HG03378 (cell line): ENCODE data around the gene CAPN5.
"Not testable (repeated sequence)": the region's sequence is repeated elsewhere in the genome, so short reads cannot be mapped to it uniquely, and the experiment has no call there.

ENCODE experiments used
- ATAC-seq: cut with Tn5 transposase; IDR thresholded peaks from one replicate; pipeline ENCODE4 v1.9.1; 2021; ENCODE audit warnings: mild to moderate bottlenecking, moderate library complexity; ENCODE audit not compliant: unreplicated experiment

The CAPN5 gene

DNA sequence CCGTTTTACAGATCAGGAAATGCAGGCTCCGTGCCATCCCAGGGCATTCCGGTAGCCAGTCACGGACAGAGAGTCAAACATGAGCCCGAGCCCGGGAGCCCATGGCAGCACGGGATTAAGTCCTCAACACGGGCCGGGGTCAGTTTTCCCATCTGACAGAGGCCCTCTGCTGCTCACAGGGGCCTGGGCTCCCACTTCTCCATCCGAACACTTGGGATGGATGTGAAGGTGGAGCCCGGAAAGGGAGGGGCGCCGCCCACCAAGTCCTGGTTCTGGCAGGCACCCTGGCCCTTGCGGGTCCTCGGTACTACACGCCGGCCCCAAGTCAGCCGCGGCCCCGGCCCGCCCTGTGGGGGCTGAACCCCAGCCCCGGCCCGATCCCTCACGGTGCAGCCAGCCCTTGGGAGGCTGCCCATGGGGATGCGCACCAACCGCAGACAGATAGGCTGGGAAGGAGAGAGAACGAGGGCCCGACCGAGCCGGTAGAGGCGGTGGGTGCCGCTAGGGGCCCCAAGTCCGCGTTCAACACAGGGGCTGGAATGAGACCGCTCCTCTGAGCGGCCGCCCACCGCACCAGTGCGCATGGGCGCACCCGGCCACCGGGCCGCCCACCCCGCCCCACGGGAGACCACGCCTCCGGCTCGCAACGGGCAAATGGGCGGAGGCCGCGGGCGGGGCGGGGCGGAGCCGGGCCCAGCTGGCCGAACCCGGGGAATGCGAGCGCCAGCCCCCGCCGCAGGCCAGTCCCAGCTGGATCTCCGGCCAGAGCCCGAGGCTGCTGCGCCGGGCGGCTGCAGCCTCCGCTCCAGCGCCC is at the start of gene CAPN5:
TSS of gene CAPN5 (plus strand) at position 743 of the 814 bp plus-strand sequence. CDS start 17,916 bp downstream, outside the sequence.
- peak; percentile 53 for ATAC-seq

DNA sequence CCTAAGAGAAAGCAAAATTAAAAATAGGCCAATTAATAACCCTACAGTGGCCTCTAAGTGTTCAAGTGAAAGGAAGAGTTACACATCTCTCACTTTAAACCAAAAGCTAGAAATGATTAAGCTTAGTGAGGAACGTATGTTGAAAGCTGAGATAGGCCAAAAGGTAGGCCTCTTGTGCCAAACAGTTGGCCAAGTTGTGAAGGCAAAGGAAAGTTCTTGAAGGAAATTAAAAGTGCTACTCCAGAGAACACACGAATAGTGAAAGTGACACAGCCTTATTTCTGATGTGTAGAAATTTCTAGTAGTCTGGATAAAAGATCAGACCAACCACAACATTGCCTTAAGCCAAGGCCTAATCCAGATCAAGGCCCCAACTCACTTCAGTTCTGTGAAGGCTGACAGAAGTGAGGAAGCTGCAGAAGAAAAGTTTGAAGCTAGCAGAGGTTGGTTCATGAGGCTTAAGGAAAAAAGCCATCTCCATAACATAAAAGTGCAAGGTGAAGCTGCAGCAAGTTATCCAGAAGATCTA is 48.3 kb upstream of the CAPN5 start:
- ATAC-seq = not testable (repeated sequence)

DNA sequence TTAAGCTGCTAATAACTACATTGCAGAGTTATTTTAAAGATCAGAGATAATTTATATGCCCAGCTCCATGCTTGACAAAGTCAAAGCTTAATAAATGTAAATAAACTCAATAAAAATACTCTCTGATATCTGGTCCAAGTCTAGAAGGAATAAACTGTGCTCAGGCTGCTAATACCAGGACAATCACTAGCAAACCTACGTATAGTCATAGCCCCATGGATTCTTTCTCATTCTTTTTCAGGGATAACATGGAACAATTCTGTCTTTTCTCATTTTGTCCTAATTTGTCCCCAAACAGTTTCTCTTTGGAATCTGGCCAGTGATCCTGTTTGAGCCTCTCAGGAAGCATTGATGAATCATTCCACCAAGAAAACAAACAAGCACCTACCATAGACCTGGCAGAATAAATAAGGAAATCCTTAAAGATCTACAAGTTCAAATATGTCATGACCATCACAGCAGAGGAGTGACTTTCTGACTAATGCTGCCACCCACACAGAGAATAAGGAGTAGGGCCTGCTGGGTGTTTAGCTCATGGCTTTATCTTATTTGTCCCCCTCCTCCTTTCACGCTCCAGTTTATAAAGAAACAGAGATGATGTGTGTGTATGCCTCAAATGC is 46.7 kb upstream of the CAPN5 start:
- no peak for ATAC-seq

DNA sequence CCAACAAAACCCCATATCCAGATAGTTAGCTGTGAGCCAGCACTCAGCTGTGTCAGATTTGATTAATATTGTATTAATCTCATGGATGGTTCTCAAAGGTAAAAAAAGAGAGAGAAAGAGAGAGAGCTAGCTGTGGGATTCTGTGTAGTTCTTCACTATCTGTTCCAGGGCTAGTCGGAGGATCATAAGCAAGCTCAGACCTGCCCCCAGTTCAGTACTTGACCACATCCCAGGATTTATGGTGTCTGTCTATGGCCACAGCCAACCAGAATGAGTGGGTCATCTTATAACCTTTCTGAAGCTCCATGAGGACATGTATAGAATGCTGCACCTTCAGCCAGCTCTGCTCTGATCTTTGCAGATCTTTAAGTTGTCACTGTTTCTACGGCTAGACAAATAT is 46.0 kb upstream of the CAPN5 start:
- no peak for ATAC-seq

DNA sequence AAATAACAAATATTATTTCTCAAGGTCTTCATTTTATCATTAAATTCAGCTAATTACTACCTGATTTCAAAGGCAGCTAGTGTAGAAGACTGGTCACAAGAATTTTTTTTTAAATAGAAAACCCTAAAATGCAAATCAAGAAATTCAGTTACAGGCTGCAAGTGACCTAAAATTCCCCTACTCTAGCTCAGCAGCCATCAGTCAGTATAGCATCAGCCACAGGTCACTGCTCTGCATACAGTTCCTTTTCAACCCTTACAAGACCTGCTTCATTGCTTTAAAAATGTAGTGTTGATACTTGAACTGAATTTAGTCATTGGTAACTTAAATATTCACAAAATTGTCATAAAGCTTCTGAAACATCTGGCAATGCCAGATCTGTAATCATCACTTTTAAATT is 42.0 kb upstream of the CAPN5 start:
- ATAC-seq = no peak

DNA sequence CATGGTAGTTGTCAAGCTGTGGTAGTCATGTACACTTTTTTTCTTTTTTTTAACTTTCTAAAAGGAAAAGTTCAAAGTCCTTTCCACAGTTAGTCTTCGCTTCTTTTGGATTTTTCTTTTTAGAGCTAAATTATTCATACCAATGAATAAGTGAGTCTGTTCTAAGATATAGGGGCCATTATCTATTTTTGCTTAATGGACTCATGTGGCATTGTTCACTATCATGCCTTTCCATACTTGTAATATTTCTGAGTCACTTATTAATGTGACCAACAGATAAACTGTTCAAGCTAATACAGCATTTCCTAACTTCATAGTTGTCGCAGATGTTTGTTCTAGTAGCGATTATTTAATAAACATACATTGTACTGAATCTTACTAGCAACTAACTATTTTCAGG is 40.5 kb upstream of the CAPN5 start:
- no peak for ATAC-seq

DNA sequence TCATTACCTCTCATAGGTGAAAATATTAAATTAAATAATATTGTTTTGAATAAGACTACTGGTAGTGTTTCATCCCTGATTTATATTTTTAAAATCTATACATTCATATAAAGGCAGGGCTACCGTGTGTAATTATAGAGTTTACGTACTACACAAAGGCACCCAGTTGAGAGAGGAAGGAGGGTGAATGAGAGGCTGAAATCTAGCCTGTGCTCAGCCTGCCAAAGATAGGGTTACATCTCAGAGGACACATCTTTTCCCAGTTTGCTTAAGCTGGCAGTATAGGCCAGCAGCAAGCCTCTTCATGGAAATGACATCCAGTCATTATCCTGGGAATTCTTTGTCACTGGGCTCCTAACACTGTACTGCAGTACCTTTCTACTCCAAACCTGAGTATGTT is 40.0 kb upstream of the CAPN5 start:
- ATAC-seq = no peak

DNA sequence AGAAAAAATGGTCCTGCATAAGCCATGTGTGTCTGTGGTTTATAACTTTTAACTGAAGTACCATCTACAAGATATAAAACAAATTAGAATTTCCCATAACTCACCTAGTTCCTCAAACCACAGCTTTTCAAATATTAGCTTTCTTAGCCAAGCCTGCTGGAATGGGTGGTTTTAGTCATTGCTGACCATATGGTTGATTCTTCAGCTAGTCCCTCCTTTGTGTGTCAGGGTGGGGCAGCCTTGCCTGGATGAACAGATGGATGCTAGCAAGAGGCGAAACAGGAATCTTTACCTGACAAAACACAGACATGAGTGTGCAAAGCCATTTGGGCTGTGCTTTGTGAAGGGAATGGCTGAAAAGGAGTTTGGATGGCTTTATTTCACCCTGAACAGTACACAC is 39.5 kb upstream of the CAPN5 start:
- no peak for ATAC-seq

DNA sequence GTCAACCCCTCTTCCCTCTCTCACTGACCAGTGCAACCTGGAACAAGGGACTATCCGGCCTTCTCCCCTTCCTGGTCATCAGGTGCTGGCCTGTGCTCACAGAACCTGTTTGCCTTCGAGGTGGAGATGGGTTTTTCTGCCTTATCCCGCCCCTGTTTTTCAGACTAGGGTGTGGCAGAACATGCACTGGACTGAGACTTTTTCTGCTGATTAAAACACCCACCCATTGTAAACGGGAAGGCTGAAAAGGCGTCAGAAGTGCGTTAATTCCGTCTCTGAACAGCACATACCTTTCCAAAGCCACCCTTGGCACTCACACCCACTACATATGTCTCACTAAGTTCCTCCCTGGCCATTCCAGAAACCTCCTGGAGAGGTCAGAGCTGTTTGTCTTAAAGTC is 36.9 kb upstream of the CAPN5 start:
- ATAC-seq = no peak

DNA sequence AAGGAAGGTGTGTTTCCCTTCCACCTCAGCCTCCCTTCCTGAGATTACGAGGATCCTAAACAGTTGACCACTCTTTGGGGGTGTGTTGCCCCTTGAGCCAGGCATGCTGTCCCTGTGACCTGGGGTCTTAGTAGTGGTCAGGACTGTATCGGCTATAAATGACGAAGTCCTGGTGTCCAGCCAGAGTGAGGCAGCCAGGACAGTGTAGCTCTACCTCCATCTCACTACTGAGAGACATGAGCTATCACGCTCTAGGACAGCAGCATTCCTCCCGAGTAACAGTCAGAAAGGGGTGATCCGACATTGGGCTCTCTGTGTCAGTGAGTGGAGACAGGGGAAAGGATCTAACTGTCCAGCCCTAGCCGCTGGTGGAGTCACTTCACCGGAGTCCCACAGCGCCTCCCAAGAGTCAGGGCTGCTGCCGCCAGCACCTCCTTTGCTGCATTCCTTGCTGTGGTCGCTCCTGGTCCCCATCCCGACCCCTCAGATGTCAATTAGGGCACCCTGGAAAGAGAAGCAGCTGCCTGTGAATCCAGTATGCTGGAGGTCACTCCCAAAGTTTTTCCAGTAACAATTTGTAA is 35.8 kb upstream of the CAPN5 start:
- no peak for ATAC-seq

DNA sequence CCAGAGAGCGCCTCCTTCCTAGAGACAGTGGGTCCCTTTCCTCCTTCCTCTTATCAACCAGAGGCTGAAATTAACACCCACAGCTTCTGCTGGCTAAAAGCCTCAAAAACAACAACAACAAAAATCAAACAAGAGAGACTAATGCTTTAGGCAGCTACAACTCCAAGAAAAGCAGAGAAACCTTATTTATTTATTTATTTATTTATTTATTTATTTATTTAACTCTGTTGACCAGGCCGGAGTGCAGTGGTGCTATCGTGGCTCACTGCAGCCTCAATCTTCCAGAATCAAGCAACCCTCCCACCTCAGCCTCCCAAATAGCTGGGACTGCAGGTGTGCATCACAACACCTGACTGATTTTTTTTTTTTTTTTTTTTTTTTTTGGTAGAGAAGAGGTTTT is 35.2 kb upstream of the CAPN5 start:
- no peak for ATAC-seq

DNA sequence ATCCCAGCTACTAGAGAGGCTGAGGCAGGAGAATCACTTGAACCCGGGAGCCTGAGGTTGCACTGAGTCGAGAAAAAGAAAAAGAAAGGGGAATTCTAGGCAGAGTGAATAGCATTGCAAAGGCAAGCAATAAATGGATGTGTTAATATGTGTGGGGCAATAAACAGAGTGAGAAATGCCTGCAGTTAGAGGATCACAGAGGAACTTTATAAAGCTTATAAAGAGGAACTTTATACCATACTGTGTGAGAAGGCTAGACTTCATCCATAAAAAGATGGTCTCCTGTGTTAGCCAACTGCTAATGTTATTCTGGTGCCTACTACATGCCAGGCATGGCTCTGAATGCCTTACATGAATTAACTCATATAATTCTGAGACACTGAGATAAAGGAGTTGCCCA is 31.7 kb upstream of the CAPN5 start:
- no peak for ATAC-seq

DNA sequence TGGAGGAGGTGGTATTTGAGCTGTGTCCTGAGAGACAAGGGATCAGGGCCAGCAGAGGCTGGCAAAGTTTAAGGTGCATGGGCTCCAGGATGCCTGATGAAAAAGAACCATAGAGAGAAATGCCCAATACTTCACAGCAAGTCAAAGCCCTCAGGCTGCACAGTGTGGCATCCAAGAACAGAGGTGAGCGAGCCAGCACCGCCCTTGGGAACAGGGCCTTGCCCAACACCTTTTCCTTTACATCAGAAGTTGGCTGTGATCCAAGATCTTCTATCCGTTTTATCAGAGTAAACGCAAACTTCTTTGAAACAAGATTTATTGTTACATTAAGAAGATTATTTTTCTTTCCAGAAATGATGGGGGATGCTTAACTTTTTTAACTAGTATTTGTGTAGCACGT is 31.2 kb upstream of the CAPN5 start:
- no peak for ATAC-seq

DNA sequence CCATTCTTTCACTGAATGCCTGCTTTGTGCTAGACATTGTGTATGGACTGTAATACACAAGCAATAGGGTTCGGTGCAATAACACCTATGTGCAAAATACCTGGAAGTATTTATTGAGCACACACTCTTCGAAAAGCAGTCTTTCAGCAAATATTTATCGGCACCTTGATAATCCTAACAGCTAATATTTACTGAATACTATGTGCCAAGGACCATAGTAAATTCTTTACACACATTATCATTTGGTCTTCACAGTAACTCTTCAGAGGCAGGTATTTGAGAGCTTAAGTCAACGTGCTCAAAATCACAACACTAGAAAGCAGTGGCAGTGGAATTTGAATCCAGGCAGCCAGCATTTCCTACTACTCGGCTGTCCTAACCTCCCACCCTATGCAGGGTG is 30.4 kb upstream of the CAPN5 start:
- ATAC-seq = no peak

DNA sequence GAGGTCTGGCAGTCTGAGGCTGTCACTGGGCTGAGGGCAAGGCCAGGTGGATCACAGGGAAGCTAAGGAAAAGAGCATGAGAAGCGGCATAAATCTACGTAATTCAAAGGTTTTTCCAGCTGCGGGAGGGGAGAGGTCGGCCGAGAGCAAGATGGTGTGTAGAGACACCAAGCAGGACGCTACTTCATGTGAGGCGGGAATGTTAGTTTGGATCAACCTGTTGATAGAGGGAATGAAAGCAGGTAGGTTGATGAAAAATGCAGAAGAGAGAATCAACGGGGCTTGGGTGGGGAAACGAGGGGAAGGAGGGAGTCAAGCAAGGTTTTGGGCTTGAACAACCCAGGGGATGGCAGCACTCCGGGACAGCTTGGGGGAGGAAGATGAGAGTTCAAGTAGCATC is 29.7 kb upstream of the CAPN5 start:
- ATAC-seq = no peak

DNA sequence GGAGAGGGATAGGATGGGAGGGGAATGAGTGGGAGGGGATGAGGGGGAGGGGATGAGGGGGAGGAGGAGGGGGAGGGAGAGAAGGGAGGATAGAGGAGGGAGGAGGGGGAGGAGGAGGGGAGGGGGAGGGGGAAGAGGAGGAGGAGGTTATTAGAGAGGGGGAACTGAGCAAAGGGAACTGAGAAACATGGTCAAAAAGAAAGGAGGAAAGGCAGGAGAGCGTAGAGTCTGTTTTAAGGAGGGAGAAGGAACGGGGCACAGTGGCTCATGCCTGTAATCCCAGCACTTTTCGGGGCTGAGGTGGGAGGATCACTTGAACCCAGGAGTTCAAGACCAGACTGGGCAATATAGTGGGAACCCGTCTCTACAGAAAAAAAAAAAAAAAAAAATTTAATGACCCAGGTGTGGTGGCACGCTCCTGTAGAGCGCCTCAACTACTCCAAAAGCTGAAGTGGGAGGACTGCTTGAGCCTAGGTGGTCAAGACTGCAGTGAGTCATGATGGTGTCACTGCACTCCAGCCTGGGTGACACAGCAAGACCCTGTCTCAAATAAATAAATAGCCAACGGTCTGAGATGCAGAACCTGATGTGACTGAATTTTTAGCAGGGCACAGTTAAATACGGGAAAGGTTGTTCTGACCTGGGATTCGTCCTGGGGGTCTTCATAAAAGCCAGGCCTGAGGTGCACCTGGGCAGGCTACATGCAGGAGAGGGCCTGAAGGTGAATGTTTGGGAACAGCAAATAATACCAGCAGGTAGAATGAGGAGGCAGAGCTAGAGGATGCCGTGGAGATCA is 28.5 kb upstream of the CAPN5 start:
- ATAC-seq = no peak

DNA sequence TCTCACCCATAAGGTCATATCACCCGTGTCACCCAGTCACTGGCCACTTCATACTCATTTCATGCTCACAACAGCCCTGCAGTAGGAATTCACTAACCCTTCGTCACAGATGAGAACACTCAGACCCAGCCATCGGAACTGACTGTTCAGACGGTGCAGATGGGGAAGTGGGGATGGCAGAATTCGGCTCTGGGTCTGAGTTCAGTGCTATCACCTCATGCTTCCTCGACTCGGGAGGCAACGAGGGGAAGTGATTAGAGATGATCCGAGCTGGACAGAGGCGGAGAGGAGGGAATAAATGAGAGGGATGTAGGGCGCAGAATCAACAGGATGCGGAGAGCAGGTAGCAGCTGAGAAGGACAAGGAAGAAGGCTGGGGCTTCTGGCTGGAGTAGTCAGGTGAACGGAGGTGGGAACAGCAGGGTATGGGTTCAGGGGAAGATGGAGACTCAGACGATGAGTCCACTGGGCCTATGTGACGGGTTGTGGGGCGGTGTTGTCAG is 27.9 kb upstream of the CAPN5 start:
- no peak for ATAC-seq

DNA sequence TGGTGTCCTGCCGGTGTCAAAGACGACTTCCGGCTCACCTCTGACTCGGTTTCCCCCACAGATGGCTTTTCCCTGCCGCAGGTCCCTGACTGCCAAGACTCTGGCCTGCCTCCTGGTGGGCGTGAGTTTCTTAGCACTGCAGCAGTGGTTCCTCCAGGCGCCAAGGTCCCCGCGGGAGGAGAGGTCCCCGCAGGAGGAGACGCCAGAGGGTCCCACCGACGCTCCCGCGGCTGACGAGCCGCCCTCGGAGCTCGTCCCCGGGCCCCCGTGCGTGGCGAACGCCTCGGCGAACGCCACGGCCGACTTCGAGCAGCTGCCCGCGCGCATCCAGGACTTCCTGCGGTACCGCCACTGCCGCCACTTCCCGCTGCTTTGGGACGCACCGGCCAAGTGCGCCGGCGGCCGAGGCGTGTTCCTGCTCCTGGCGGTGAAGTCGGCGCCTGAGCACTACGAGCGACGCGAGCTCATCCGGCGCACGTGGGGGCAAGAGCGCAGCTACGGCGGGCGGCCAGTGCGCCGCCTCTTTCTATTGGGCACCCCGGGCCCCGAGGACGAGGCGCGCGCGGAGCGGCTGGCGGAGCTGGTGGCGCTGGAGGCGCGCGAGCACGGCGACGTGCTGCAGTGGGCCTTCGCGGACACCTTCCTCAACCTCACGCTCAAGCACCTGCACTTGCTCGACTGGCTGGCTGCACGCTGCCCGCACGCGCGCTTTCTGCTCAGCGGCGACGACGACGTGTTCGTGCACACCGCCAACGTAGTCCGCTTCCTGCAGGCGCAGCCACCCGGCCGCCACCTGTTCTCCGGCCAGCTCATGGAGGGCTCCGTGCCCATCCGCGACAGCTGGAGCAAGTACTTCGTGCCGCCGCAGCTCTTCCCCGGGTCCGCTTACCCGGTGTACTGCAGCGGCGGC is 27.0 kb upstream of the CAPN5 start:
- no peak for ATAC-seq

DNA sequence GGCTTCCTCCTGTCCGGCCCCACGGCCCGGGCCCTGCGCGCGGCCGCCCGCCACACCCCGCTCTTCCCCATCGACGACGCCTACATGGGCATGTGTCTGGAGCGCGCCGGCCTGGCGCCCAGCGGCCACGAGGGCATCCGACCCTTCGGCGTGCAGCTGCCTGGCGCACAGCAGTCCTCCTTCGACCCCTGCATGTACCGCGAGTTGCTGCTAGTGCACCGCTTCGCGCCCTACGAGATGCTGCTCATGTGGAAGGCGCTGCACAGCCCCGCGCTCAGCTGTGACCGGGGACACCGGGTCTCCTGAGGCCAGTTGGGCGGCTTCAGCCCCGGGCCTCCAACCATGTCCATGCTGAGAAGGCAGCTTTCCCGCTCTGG is 26.4 kb upstream of the CAPN5 start:
- no peak for ATAC-seq

DNA sequence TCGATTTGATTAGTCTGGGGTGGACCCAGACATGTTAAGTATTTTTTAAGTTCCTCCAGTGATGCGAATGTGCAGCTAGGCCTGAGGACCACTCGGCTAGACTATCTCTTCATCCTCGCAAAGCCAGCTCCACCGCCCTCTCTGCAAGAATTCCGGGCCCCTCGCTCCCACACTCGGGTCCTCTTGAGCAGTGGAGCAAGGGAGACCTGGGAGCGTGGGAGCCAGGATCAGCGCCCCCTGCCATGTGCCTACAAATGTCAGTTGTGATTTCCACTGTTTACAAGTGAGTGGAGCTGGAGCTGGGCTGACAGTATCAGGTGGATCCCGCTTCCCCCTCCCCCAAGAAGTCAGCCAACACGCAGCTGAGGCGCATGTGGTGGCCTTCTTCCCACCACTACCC is 25.9 kb upstream of the CAPN5 start:
- ATAC-seq = no peak
